Liver (tissue), 9 donors: ENCODE measurements around the gene ANKMY1. TPM values are rescaled to one million over a fixed set of nuclear protein-coding genes. Genes with fewer than 3 reads are reported as not detected.

Source experiments
- DNase-seq: peaks from one replicate; pipeline ENCODE4 v3.0.0-alpha.2; 2017; ENCODE audit warnings: low spot score
- H3K27ac ChIP-seq, 2 donors: one replicate each; pipeline ENCODE4 v1.7.0; 2013; ENCODE audit warnings: inconsistent platforms in 2 of 2, low read length in 2 of 2, control low read depth in 1 of 2, low read depth in 1 of 2, mild to moderate bottlenecking in 1 of 2
- H3K27me3 ChIP-seq, 4 donors: one replicate each; pipeline versions ENCODE4 v1.6.1 to v1.7.0; 2013; ENCODE audit warnings: low read length in 3 of 4, inconsistent platforms in 1 of 4, mild to moderate bottlenecking in 1 of 4, moderate library complexity in 1 of 4; ENCODE audit not compliant: control insufficient read depth in 4 of 4, insufficient read depth in 4 of 4
- H3K36me3 ChIP-seq, 4 donors: one replicate each; pipeline versions ENCODE4 v1.6.1 to v1.7.0; 2013; ENCODE audit warnings: low read length in 3 of 4, mild to moderate bottlenecking in 3 of 4, low read depth in 1 of 4, moderate library complexity in 1 of 4; ENCODE audit not compliant: control insufficient read depth in 4 of 4, insufficient read depth in 3 of 4
- H3K4me1 ChIP-seq, 4 donors: one replicate each; pipeline versions ENCODE4 v1.6.1 to v1.7.0; 2013; ENCODE audit warnings: low read length in 3 of 4, mild to moderate bottlenecking in 3 of 4, moderate library complexity in 1 of 4; ENCODE audit not compliant: control insufficient read depth in 4 of 4, insufficient read depth in 4 of 4
- H3K4me3 ChIP-seq, 3 donors: one replicate each; pipeline versions ENCODE4 v1.6.1 to v1.7.0; 2013; ENCODE audit warnings: low read length in 3 of 3, control low read depth in 1 of 3, low read depth in 1 of 3, mild to moderate bottlenecking in 1 of 3
- H3K9ac ChIP-seq, 2 donors: one replicate each; pipeline ENCODE4 v1.7.0; 2013; ENCODE audit warnings: low read length in 2 of 2, mild to moderate bottlenecking in 2 of 2, moderate library complexity in 2 of 2, control low read depth in 1 of 2, low read depth in 1 of 2
- H3K9me3 ChIP-seq, 4 donors: one replicate each; pipeline versions ENCODE4 v1.6.1 to v1.7.0; 2013; ENCODE audit warnings: low read length in 3 of 4; ENCODE audit not compliant: control insufficient read depth in 4 of 4
- ATF3 ChIP-seq: IDR thresholded peaks from 2 replicates; pipeline ENCODE4 v1.6.1; 2016; ENCODE audit warnings: antibody characterized with exemption
- CTCF ChIP-seq: fragments of 150-350 bp; IDR thresholded peaks from 2 replicates; pipeline ENCODE4 v1.5.1; 2017; ENCODE audit warnings: improper control_type of control experiment, low read depth, low read length; ENCODE audit not compliant: missing input control
- EGR1 ChIP-seq, 2 donors: IDR thresholded peaks; 2 replicates each; pipeline ENCODE4 v1.6.1; 2016 to 2018; ENCODE audit warnings: antibody characterized with exemption in 2 of 2, low read depth in 2 of 2
- FOXA1 ChIP-seq: IDR thresholded peaks from 2 replicates; pipeline ENCODE4 v1.6.1; 2016; ENCODE audit warnings: antibody characterized with exemption
- FOXA2 ChIP-seq: IDR thresholded peaks from 2 replicates; pipeline ENCODE4 v1.6.1; 2016; ENCODE audit warnings: antibody characterized with exemption
- GABPA ChIP-seq, 2 donors: IDR thresholded peaks in 1 of 2; conservative IDR thresholded peaks in 1 of 2; 2 replicates each; pipeline ENCODE4 v1.6.1; 2016; ENCODE audit warnings: antibody characterized with exemption in 2 of 2, mild to moderate bottlenecking in 1 of 2, moderate library complexity in 1 of 2
- HNF4A ChIP-seq, 2 donors: conservative IDR thresholded peaks; 2 replicates each; pipeline ENCODE4 v1.6.1; 2016; ENCODE audit warnings: antibody characterized with exemption in 2 of 2, mild to moderate bottlenecking in 2 of 2
- HNF4G ChIP-seq: IDR thresholded peaks from 2 replicates; pipeline ENCODE4 v1.6.1; 2016; ENCODE audit warnings: antibody characterized with exemption
- JUND ChIP-seq, 2 donors: IDR thresholded peaks; 2 replicates each; pipeline ENCODE4 v1.6.1; 2016; ENCODE audit warnings: antibody characterized with exemption in 2 of 2
- MAX ChIP-seq: IDR thresholded peaks from 2 replicates; pipeline ENCODE4 v1.6.1; 2016; ENCODE audit warnings: antibody characterized with exemption
- NR2F2 ChIP-seq: IDR thresholded peaks from 2 replicates; pipeline ENCODE4 v1.6.1; 2016; ENCODE audit warnings: antibody characterized with exemption
- RAD21 ChIP-seq, 2 donors: IDR thresholded peaks; 2 replicates each; pipeline ENCODE4 v1.6.1; 2016; ENCODE audit warnings: antibody characterized with exemption in 2 of 2, mild to moderate bottlenecking in 2 of 2
- REST ChIP-seq: IDR thresholded peaks from 2 replicates; pipeline ENCODE4 v1.6.1; 2016; ENCODE audit warnings: antibody characterized with exemption, mild to moderate bottlenecking
- RXRA ChIP-seq, 2 donors: IDR thresholded peaks; 2 replicates each; pipeline ENCODE4 v1.6.1; 2017 to 2018; ENCODE audit warnings: antibody characterized with exemption in 2 of 2, mild to moderate bottlenecking in 1 of 2
- SP1 ChIP-seq: IDR thresholded peaks from 2 replicates; pipeline ENCODE4 v1.6.1; 2018; ENCODE audit warnings: antibody characterized with exemption, mild to moderate bottlenecking
- TAF1 ChIP-seq: conservative IDR thresholded peaks from 2 replicates; pipeline ENCODE4 v1.6.1; 2016; ENCODE audit warnings: antibody characterized with exemption, mild to moderate bottlenecking
- YY1 ChIP-seq: IDR thresholded peaks from 2 replicates; pipeline ENCODE4 v1.6.1; 2016; ENCODE audit warnings: antibody characterized with exemption, mild to moderate bottlenecking
- ZBTB33 ChIP-seq: IDR thresholded peaks from 2 replicates; pipeline ENCODE4 v1.6.1; 2016; ENCODE audit warnings: antibody characterized with exemption
- WGBS: extraction: QIAGEN DNeasy Blood & Tissue Kit; methylation state at CpG from one replicate; pipeline ENCODE4 v1.1.7; 2013; 5-methylcytosine and 5-hydroxymethylcytosine counted together
- polyA plus RNA-seq, 2 donors: library from polyadenylated mRNA; stranded (reverse) in 1 of 2; unstranded in 1 of 2; fragments of 200-250 nt in 1 of 2; fragments of >200 nt in 1 of 2; fragmentation: Nextera tagmentation in 1 of 2; extraction: Ambion mirVana in 1 of 2; gene quantifications; one replicate each; pipeline versions ENCODE4 v1.2.1 to v1.2.3, GENCODE V29; 2013 to 2015
- total RNA-seq, 2 donors: library from RNA; depleted of rRNA; stranded (reverse); fragments of >200 nt; gene quantifications; one replicate each; pipeline ENCODE4 v1.2.3, GENCODE V29; 2014
- donor health status: healthy.
- donor health status: healthy.
- donor health status: healthy.
- donor health status: healthy.
- donor health status: healthy.

ANKMY1 gene
- total and polyA plus RNA-seq, 4 donors, result 2.5 to 12.8 (median 4.2) TPM

- no peaks in the 10 kb centered on the region for H3K9me3 ChIP-seq
- DNase-seq, result no peak
- 82% methylated on average over 12 of the region's 12 CpGs for WGBS
- no peak overlapping the region for H3K4me3 ChIP-seq
- H3K27ac ChIP-seq, result no peak overlapping the region
- H3K9ac ChIP-seq, result no peak overlapping the region
- TF ChIP-seq NR2F2 (no peak), FOXA1 (no peak), SP1 (no peak), HNF4G (no peak), REST (no peak), RAD21 (IDR thresholded peaks at IDR 0.05) (no peak), HNF4A (conservative IDR thresholded peaks at IDR 0.05) (no peak), YY1 (no peak), TAF1 (no peak), GABPA (IDR thresholded peaks at IDR 0.05 in 1 of 2, conservative IDR thresholded peaks at IDR 0.05 in 1 of 2) (no peak), CTCF (no peak), ZBTB33 (no peak), FOXA2 (no peak), ATF3 (no peak), JUND (IDR thresholded peaks at IDR 0.05) (no peak), EGR1 (IDR thresholded peaks at IDR 0.05; ENCODE audit: low read depth in 2 of 2) (no peak), RXRA (IDR thresholded peaks at IDR 0.05) (no peak), MAX (no peak)
- no peaks in the 10 kb centered on the region for H3K27me3 ChIP-seq
- H3K4me1 ChIP-seq, result peaks cover 2 to 11% (median 6%) of the 10 kb centered on the region in 4 donors
- H3K36me3 ChIP-seq, result peaks cover 0 to 2% (median 0%) of the 10 kb centered on the region in 4 donors
Measured at GRCh38 chr2:240605867-240606743, 48.3 kb upstream of the ANKMY1 start.
